Endothelial cell of umbilical vein (primary cell): ENCODE results near the gene STAB1.
"Not testable (repeated sequence)": the region's sequence is repeated elsewhere in the genome, so short reads cannot be mapped to it uniquely, and the experiment has no call there.

ENCODE experiments used
- EZH2 ChIP-seq: IDR thresholded peaks from 2 replicates; pipeline ENCODE4 v1.6.1; 2012; ENCODE audit warnings: borderline replicate concordance, low read depth, mild to moderate bottlenecking, moderate library complexity, low read length, inconsistent platforms; ENCODE audit not compliant: severe bottlenecking
- POLR2A ChIP-seq: IDR thresholded peaks from 2 replicates; pipeline ENCODE4 v1.6.1; 2012; ENCODE audit warnings: low read depth, mild to moderate bottlenecking, control low read depth, low read length

DNA sequence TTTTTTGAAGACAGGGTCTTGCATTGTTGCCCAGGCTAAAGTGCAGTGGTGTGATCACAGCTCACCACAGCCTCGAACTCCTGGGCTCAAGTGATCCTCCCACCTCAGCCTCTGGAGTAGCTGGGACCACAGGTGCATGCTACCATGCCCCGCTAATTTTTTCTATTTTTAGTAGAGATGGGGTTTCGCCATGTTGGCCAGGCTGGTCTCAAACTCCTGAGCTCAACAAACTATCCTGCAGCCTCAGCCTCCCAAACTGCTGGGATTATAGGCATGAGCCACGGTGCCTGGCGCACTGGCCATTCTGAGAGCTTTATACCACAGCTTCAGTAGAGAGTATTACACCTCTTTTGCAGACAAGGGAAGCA is 31.5 kb downstream of the STAB1 start:
- TF ChIP-seq EZH2, POLR2A: not testable (repeated sequence)
